K562 (cell line): ENCODE results near the gene PLAC1. TPM values are rescaled to one million over a fixed set of nuclear protein-coding genes. Genes with fewer than 3 reads are reported as not detected.

ENCODE experiments used
- ATAC-seq: fragments of 200-7000 bp; cut with Tn5 transposase; 3 replicates; pipeline ENCODE4 v1.9.1; 2020; ENCODE audit warnings: moderate library complexity
- BruUV-seq: library from RNA; stranded (reverse); fragments of 400-500 nt; replicated peaks from 2 replicates; lab custom pipeline; 2021; lab: Mats Ljungman, UMichigan
- CTCF ChIA-PET: fragments of 300-600 bp; formaldehyde crosslinking; extraction: SDS; loops from one replicate; lab custom pipeline; 2021; ENCODE audit warnings: low intra/inter-chr PET ratio; lab: Yijun Ruan, JAX
- POLR2A ChIA-PET: fragments of 300-600, 350-650 bp; sonication (Branson Sonifier 250); formaldehyde crosslinking; extraction: SDS; loops from one replicate; lab custom pipeline; 2021; ENCODE audit warnings: antibody characterized with exemption, inconsistent platforms; lab: Yijun Ruan, JAX
- DNase-seq, 4 experiments: peaks; one replicate each; pipeline versions ENCODE4 v3.0.0 to v3.0.0-alpha.2; 2011 to 2018; ENCODE audit warnings: low spot score in 3 of 4, mixed read lengths in 3 of 4; ENCODE audit errors: extremely low read depth in 1 of 4
- FAIRE-seq: peaks from 2 replicates; lab custom pipeline; 2011; peaks lifted over from hg19 to GRCh38; lab: Jason Lieb, UNC
- H2AFZ ChIP-seq: 2 replicates; pipeline ENCODE4 v1.6.0; 2011; ENCODE audit warnings: low read depth, low read length, control low read depth, inconsistent platforms
- H3K27ac ChIP-seq: fragments of 200-600 bp; 3 replicates; pipeline ENCODE4 v1.8.0; 2011; ENCODE audit warnings: low read depth, mild to moderate bottlenecking, control low read depth, inconsistent platforms, low read length, moderate library complexity, mixed read lengths; ENCODE audit errors: extremely low read depth
- H3K27me3 ChIP-seq, 2 experiments: fragments of 300-600 bp in 1 of 2; 2 replicates in 1 of 2; 3 replicates in 1 of 2; pipeline versions ENCODE4 v1.6.0 to v1.8.0; 2011; ENCODE audit warnings: inconsistent platforms in 2 of 2, low read length in 2 of 2, mild to moderate bottlenecking in 1 of 2, mixed read lengths in 1 of 2, moderate library complexity in 1 of 2; ENCODE audit not compliant: control insufficient read depth in 2 of 2, insufficient read depth in 2 of 2
- H3K36me3 ChIP-seq: fragments of 300-600 bp; 3 replicates; pipeline ENCODE4 v1.8.0; 2011; ENCODE audit warnings: mild to moderate bottlenecking, low read length, inconsistent platforms; ENCODE audit not compliant: control insufficient read depth, insufficient read depth
- H3K4me1 ChIP-seq, 2 experiments: fragments of 200-600 bp in 1 of 2; replicated peaks in 1 of 2; 2 replicates in 1 of 2; 3 replicates in 1 of 2; pipeline versions ENCODE4 v1.5.1 to v1.8.0; 2011; ENCODE audit warnings: inconsistent platforms in 2 of 2, low read length in 2 of 2, mild to moderate bottlenecking in 1 of 2, mixed read lengths in 1 of 2, moderate library complexity in 1 of 2; ENCODE audit not compliant: control insufficient read depth in 2 of 2, insufficient read depth in 2 of 2
- H3K4me2 ChIP-seq: 2 replicates; pipeline ENCODE4 v1.6.1; 2011; ENCODE audit warnings: low read length, control low read depth, inconsistent platforms, mixed read lengths; ENCODE audit not compliant: insufficient read depth
- H3K4me3 ChIP-seq: fragments of 200-600 bp; sonication (generic), shearing (Covaris generic); 2 replicates; pipeline ENCODE4 v1.5.1; 2016; ENCODE audit warnings: control low read depth, inconsistent platforms
- H3K79me2 ChIP-seq: fragments of 200-600 bp; 3 replicates; pipeline ENCODE4 v1.8.0; 2011; ENCODE audit warnings: low read length, inconsistent platforms; ENCODE audit not compliant: control insufficient read depth, insufficient read depth
- H3K9ac ChIP-seq, 2 experiments: 2 replicates each; pipeline versions ENCODE4 v1.6.0 to v1.6.1; 2011; ENCODE audit warnings: low read depth in 2 of 2, low read length in 2 of 2, control low read depth in 1 of 2, inconsistent platforms in 1 of 2, mild to moderate bottlenecking in 1 of 2, mixed read lengths in 1 of 2; ENCODE audit not compliant: insufficient read depth in 1 of 2
- H3K9me1 ChIP-seq: one replicate; pipeline ENCODE4 v1.6.0; 2011; ENCODE audit warnings: inconsistent platforms, mild to moderate bottlenecking, low read length, moderate library complexity; ENCODE audit not compliant: control insufficient read depth, insufficient read depth
- H3K9me3 ChIP-seq: replicated peaks from 2 replicates; pipeline ENCODE4 v1.5.1; 2011; ENCODE audit warnings: low read depth, low read length, inconsistent platforms; ENCODE audit not compliant: control insufficient read depth, insufficient read depth
- H4K20me1 ChIP-seq: replicated peaks from 2 replicates; pipeline ENCODE4 v1.6.1; 2011; ENCODE audit warnings: low read length, inconsistent platforms, mixed read lengths; ENCODE audit not compliant: control insufficient read depth, insufficient read depth
- ETV1 ChIP-seq: fragments of 450-650 bp; conservative IDR thresholded peaks from 2 replicates; pipeline ENCODE4 v1.6.1; 2016; ENCODE audit warnings: missing genetic modification characterization, control low read depth, low read depth, missing compliant biosample characterization
- FOXJ2 ChIP-seq: fragments of 200-800 bp; sonication (Bioruptor generic); IDR thresholded peaks from 2 replicates; pipeline ENCODE4 v1.6.1; 2016; ENCODE audit warnings: missing genetic modification characterization, missing compliant biosample characterization
- GABPB2 ChIP-seq: fragments of 250-450 bp; sonication (Bioruptor Pico); conservative IDR thresholded peaks from 2 replicates; pipeline ENCODE4 v1.5.1; 2021; ENCODE audit warnings: mild to moderate bottlenecking
- HNRNPK ChIP-seq: fragments of 200-400 bp; formaldehyde crosslinking; IDR thresholded peaks from one replicate; pipeline ENCODE4 v1.6.1; 2018; ENCODE audit warnings: mild to moderate bottlenecking, low read depth, low read length; ENCODE audit not compliant: poor library complexity, severe bottlenecking
- ILK ChIP-seq: fragments of 450-650 bp; IDR thresholded peaks from 2 replicates; pipeline ENCODE4 v1.6.1; 2016; ENCODE audit warnings: missing genetic modification characterization, low read depth, mild to moderate bottlenecking, missing compliant biosample characterization, moderate library complexity, borderline replicate concordance
- MAFG ChIP-seq: fragments of 450-650 bp; conservative IDR thresholded peaks from 2 replicates; pipeline ENCODE4 v1.6.1; 2016; ENCODE audit warnings: missing genetic modification characterization, missing compliant biosample characterization
- MYC ChIP-seq, 2 experiments: fragments of 250-450 bp in 1 of 2; sonication (Bioruptor Pico) in 1 of 2; IDR thresholded peaks; 2 replicates each; pipeline versions ENCODE4 v1.5.1 to v1.6.1; 2012 to 2021; ENCODE audit warnings: low read depth in 2 of 2, borderline replicate concordance in 1 of 2, improper control_type of control experiment in 1 of 2, low read length in 1 of 2, mild to moderate bottlenecking in 1 of 2, moderate library complexity in 1 of 2
- RBM17 ChIP-seq: fragments of 200-400 bp; formaldehyde crosslinking; IDR thresholded peaks from 2 replicates; pipeline ENCODE4 v1.6.1; 2017; ENCODE audit warnings: low read depth, mild to moderate bottlenecking, low read length, borderline replicate concordance
- SMAD1 ChIP-seq: fragments of 150-350 bp; IDR thresholded peaks from 2 replicates; pipeline ENCODE4 v1.6.1; 2014; ENCODE audit warnings: low read length, low read depth; ENCODE audit not compliant: partially characterized antibody
- TEAD2 ChIP-seq: fragments of 450-650 bp; IDR thresholded peaks from 2 replicates; pipeline ENCODE4 v1.6.1; 2016; ENCODE audit warnings: missing genetic modification characterization, control low read depth, missing compliant biosample characterization
- ZNF589 ChIP-seq: fragments of 200-800 bp; sonication (Bioruptor generic); IDR thresholded peaks from 2 replicates; pipeline ENCODE4 v1.6.1; 2016; ENCODE audit warnings: low read depth, missing genetic modification characterization, missing compliant biosample characterization
- ZNF717 ChIP-seq: fragments of 250-450 bp; sonication (Bioruptor Pico); IDR thresholded peaks from 2 replicates; pipeline ENCODE4 v1.5.0; 2021
- ZNF76 ChIP-seq: fragments of 250-450 bp; sonication (Bioruptor Pico); IDR thresholded peaks from 2 replicates; pipeline ENCODE4 v1.4.0; 2020; ENCODE audit warnings: mild to moderate bottlenecking, moderate library complexity, borderline replicate concordance
- WGBS: fragments of 100-300 bp; shearing (Covaris generic); methylation state at CpG from one replicate; pipeline ENCODE4 v1.1.6; 2016; ENCODE audit warnings: low coverage, mixed read lengths; ENCODE audit not compliant: insufficient coverage; ENCODE audit errors: missing lambda C conversion rate; 5-methylcytosine and 5-hydroxymethylcytosine counted together
- in situ Hi-C: fragments of 300-500 bp; cut with MboI; formaldehyde crosslinking; loops from 4 replicates; pipeline ENCODE4 v1.15.0; 2018; ENCODE audit warnings: inconsistent platforms, mixed read lengths
- intact Hi-C: fragments of 100-400 bp; cut with micrococcal nuclease; formaldehyde crosslinking; loops from 2 replicates; pipeline ENCODE4 v1.14.2; 2022
- polyA plus RNA-seq, 8 experiments: library from polyadenylated mRNA; depleted of rRNA in 4 of 8; stranded (reverse) in 5 of 8; unstranded in 3 of 8; fragments of >200 nt; fragmentation: Nextera tagmentation in 2 of 8; fragmentation: Illumina TruSeq in 1 of 8; extraction: Ambion mirVana in 2 of 8; extraction: Trizol in 1 of 8; gene quantifications; 2 replicates each; pipeline versions ENCODE4 v1.2.1 to v1.2.3, GENCODE V29; 2011 to 2014; ENCODE audit warnings: inconsistent platforms in 1 of 8, missing spikeins in 1 of 8
- total RNA-seq, 7 experiments: library from RNA; depleted of rRNA in 6 of 7; stranded (reverse); fragments of >200 nt in 6 of 7; fragmentation: Illumina TruSeq in 2 of 7; extraction: Trizol in 2 of 7; gene quantifications; 2 replicates each; pipeline versions ENCODE4 v1.2.1 to v1.2.3, GENCODE V29; 2011 to 2021; ENCODE audit warnings: low replicate concordance in 1 of 7
- TF ChIP-seq, protein P1 (sequence below): IDR thresholded peaks from 2 replicates; pipeline ENCODE4 v1.6.1; 2016; ENCODE audit warnings: missing genetic modification characterization, missing compliant biosample characterization
- TF ChIP-seq, protein P2 (sequence below): IDR thresholded peaks from 2 replicates; pipeline ENCODE4 v1.6.1; 2011; ENCODE audit not compliant: insufficient read length; ENCODE audit errors: extremely low read depth

PLAC1 gene
- total and polyA plus RNA-seq, 9 of the 15 experiments (the other 6 are each of a cell fraction or from before 2014, with no cell fraction given), result 0.82 to 9.1 (median 1.7) TPM

DNA sequence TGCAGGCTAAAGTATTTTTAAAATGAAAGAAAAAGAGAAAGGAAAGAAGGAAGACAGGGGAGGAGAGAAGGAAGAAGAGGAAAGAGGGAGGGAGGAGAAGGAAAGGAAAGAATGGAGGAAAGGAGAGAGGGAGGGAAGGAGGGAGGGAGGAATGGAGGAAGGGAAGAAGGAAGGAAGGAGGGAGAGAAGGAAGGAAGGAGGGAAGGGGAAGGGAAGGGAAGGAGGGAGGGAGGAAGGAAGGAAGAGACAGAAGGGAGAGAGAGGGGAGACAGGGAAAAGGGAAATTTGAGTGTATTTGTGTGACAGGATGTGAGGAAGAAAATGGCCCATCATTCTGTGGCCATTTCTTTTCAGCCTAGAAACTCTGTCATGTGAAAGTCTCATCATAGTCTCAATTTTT, 14.9 kb upstream of the PLAC1 start:
- Histone ChIP-seq H3K4me3 (no peak overlapping the region), H3K9me3 (no peaks in the 10 kb centered on the region), H3K9me1 (no peaks in the 10 kb centered on the region), H3K4me2 (no peak overlapping the region), H3K36me3 (no peaks in the 10 kb centered on the region), H3K4me1 (no peaks in the 10 kb centered on the region; a peak in 2 of 5 replicates), H3K9ac (no peak overlapping the region), H2AFZ (no peak overlapping the region)
- ChIA-PET POLR2A (no interaction called here), CTCF (no interaction called here)
- ATAC-seq (no peak), FAIRE-seq (no peak), DNase-seq (no peak)
- intact Hi-C loops, result no loop called here
- BruUV-seq, result no TSS peak
- TF ChIP-seq ZNF76, result no peak
- no peak for TF ChIP-seq ILK (tag)
- no peak for TF ChIP-seq TEAD2 (tag)
- TF ChIP-seq, protein P1, sequence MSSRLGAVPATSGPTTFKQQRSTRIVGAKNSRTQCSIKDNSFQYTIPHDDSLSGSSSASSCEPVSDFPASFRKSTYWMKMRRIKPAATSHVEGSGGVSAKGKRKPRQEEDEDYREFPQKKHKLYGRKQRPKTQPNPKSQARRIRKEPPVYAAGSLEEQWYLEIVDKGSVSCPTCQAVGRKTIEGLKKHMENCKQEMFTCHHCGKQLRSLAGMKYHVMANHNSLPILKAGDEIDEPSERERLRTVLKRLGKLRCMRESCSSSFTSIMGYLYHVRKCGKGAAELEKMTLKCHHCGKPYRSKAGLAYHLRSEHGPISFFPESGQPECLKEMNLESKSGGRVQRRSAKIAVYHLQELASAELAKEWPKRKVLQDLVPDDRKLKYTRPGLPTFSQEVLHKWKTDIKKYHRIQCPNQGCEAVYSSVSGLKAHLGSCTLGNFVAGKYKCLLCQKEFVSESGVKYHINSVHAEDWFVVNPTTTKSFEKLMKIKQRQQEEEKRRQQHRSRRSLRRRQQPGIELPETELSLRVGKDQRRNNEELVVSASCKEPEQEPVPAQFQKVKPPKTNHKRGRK, result peak; percentile 72
- TF ChIP-seq, all 486 proteins: peak for 1
- H3K27ac ChIP-seq, result no peak overlapping the region
- H3K27me3 ChIP-seq, result no peaks in the 10 kb centered on the region
- no peaks in the 10 kb centered on the region for H4K20me1 ChIP-seq
- H3K79me2 ChIP-seq, result no peaks in the 10 kb centered on the region
- in situ Hi-C loops, result no loop called here

DNA sequence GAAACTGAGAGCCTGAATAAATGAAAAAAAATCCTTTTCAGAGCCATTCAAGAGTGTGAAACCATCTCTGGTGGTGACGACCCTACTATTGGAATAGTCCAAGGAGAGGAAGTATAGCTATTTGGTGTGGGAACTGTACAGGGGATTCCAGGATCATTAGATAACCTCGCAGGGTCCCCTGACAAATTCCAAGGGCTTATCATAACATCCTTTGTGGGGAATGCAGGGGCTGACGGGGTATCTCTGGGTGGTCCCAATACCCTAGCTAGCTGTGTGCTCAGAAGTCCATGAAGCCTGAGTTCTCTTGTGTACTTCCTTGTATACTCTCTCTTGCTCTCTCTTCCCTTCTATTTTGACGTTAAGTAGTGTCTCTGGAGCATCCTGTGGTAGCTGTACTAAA, 13.8 kb upstream of the PLAC1 start:
- no peak overlapping the region for H3K4me2 ChIP-seq
- 19% methylated on average over 4 of the region's 4 CpGs for WGBS
- no peak for TF ChIP-seq MYC (IDR thresholded peaks at IDR 0.05; ENCODE audit: low read depth, low read length)
- TF ChIP-seq MYC (CRISPR knock-in tag; IDR thresholded peaks at IDR 0.05; ENCODE audit: borderline replicate concordance, low read depth), result no peak
- no peak for TF ChIP-seq RBM17
- no peak for TF ChIP-seq ZNF589 (CRISPR knock-in tag)
- TF ChIP-seq ZNF717 (CRISPR knock-in tag), result no peak
- no peak for TF ChIP-seq SMAD1
- no peak for TF ChIP-seq ETV1
- TF ChIP-seq GABPB2 (CRISPR knock-in tag), result no peak
- no peak for TF ChIP-seq MAFG
- TF ChIP-seq, protein P2, sequence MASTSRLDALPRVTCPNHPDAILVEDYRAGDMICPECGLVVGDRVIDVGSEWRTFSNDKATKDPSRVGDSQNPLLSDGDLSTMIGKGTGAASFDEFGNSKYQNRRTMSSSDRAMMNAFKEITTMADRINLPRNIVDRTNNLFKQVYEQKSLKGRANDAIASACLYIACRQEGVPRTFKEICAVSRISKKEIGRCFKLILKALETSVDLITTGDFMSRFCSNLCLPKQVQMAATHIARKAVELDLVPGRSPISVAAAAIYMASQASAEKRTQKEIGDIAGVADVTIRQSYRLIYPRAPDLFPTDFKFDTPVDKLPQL, result no peak
- TF ChIP-seq FOXJ2 (tag), result no peak
- no peak for TF ChIP-seq HNRNPK

More for the DNA sequence above, 13.8 kb upstream of the PLAC1 start:
- Histone ChIP-seq H4K20me1 (no peaks in the 10 kb centered on the region), H3K27me3 (no peaks in the 10 kb centered on the region), H3K79me2 (no peaks in the 10 kb centered on the region), H3K36me3 (no peaks in the 10 kb centered on the region), H3K27ac (no peak overlapping the region), H2AFZ (no peak overlapping the region), H3K9me3 (no peaks in the 10 kb centered on the region), H3K4me3 (no peak overlapping the region), H3K9me1 (no peaks in the 10 kb centered on the region), H3K4me1 (no peaks in the 10 kb centered on the region; a peak in 2 of 5 replicates), H3K9ac (no peak overlapping the region)
- ChIA-PET POLR2A (no interaction called here), CTCF (no interaction called here)
- intact Hi-C loops (no loop called here), in situ Hi-C loops (no loop called here)
- no peak for ATAC-seq
- DNase-seq, result no peak
- FAIRE-seq, result no peak
- no TSS peak for BruUV-seq
